ENCODE data around the gene PHACTR1. TPM values are rescaled to one million over a fixed set of nuclear protein-coding genes. Genes with fewer than 3 reads are reported as not detected.

PHACTR1 gene
- polyA plus RNA-seq, 2 of the 4 experiments (the other 2 are of a cell fraction), result not detected

DNA sequence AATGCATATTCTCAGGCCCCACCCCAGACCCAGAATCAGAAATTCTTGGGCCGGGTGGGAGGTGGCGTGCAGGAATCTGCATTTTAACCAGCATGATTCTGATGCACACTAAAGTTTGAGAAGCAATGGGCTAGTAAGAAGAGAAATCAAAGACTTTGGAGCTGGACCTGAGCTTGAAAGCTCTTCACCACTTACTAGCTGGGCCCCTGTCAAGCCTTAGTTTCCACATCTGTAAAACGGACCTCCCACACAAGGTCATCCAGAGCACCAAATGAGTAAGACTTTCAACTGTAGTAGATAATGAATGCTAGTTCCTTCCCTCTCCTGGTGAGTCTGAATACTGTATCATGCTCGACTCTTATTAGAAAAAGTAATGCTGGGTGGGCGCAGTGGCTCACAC, 524.8 kb downstream of the PHACTR1 start:
- no peak for DNase-seq (ENCODE audit: low read depth in 1 of 2, low spot score in 1 of 2)
- ChIA-PET POLR2A (no interaction called here), CTCF (interaction anchor here (1.6 kb wide), 1 partner anchor 10 kb away, joined by 4 read pairs; no protein-coding TSS in a partner anchor)
- Histone ChIP-seq H3K4me1 (no peaks in the 10 kb centered on the region), H3K4me3 (no peak overlapping the region), H3K27ac (no peak overlapping the region), H3K9me3 (no peaks in the 10 kb centered on the region), H3K4me2 (no peak overlapping the region)
- ATAC-seq, result no peak
- TF ChIP-seq, protein P1, sequence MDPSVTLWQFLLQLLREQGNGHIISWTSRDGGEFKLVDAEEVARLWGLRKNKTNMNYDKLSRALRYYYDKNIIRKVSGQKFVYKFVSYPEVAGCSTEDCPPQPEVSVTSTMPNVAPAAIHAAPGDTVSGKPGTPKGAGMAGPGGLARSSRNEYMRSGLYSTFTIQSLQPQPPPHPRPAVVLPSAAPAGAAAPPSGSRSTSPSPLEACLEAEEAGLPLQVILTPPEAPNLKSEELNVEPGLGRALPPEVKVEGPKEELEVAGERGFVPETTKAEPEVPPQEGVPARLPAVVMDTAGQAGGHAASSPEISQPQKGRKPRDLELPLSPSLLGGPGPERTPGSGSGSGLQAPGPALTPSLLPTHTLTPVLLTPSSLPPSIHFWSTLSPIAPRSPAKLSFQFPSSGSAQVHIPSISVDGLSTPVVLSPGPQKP (IDR thresholded peaks at IDR 0.05; ENCODE audit: low read depth, low read length), result no peak
- TF ChIP-seq RFX5 (IDR thresholded peaks at IDR 0.05), result no peak
- TF ChIP-seq RNF2 (IDR thresholded peaks at IDR 0.05; ENCODE audit: borderline replicate concordance, low read depth), result no peak
- WGBS (ENCODE audit: missing lambda C conversion rate), result 41% methylated on average over 5 of the region's 5 CpGs
- no peak for FAIRE-seq

DNA sequence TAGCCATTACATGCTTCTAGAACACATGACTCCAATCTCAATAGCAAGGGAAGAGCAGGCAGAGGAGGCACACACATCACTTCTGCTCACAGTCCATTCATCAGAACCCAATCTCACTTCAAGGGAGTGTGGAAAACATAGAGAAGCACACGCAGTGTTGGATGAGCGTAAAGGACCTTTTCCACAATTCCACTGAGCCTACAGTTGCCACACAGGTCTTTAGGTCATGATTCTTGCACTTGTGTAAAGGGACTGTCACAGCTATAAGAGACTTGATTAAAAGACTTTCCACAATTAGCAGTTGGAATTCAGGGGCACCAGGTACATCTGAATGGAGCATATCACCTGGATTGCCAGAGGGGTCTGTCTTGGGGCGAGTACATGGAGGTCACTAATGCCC, 525.6 kb downstream of the PHACTR1 start:
- H3K9me3 ChIP-seq, result no peaks in the 10 kb centered on the region
- H3K4me1 ChIP-seq, result no peaks in the 10 kb centered on the region
- no peak for ATAC-seq
- no peak overlapping the region for H3K4me3 ChIP-seq
- no peak for DNase-seq (ENCODE audit: low read depth in 1 of 2, low spot score in 1 of 2)
- 67% methylated on average over 3 of the region's 3 CpGs for WGBS (ENCODE audit: missing lambda C conversion rate)
- no peak for FAIRE-seq
- no peak overlapping the region for H3K4me2 ChIP-seq
- H3K27ac ChIP-seq, result no peak overlapping the region
- ChIA-PET CTCF (interaction anchor here (1.6 kb wide), 1 partner anchor 9 kb away, joined by 4 read pairs; no protein-coding TSS in a partner anchor), POLR2A (no interaction called here)
- TF ChIP-seq CBX8 (IDR thresholded peaks at IDR 0.05), result no peak
- TF ChIP-seq, protein P2, sequence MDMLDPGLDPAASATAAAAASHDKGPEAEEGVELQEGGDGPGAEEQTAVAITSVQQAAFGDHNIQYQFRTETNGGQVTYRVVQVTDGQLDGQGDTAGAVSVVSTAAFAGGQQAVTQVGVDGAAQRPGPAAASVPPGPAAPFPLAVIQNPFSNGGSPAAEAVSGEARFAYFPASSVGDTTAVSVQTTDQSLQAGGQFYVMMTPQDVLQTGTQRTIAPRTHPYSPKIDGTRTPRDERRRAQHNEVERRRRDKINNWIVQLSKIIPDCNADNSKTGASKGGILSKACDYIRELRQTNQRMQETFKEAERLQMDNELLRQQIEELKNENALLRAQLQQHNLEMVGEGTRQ (IDR thresholded peaks at IDR 0.05), result no peak
- no peak for TF ChIP-seq HEYL (CRISPR knock-in tag; IDR thresholded peaks at IDR 0.05)
- TF ChIP-seq, protein P3, sequence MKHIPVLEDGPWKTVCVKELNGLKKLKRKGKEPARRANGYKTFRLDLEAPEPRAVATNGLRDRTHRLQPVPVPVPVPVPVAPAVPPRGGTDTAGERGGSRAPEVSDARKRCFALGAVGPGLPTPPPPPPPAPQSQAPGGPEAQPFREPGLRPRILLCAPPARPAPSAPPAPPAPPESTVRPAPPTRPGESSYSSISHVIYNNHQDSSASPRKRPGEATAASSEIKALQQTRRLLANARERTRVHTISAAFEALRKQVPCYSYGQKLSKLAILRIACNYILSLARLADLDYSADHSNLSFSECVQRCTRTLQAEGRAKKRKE (CRISPR knock-in tag; IDR thresholded peaks at IDR 0.05; ENCODE audit: low read depth), result no peak
- TF ChIP-seq, protein P4, sequence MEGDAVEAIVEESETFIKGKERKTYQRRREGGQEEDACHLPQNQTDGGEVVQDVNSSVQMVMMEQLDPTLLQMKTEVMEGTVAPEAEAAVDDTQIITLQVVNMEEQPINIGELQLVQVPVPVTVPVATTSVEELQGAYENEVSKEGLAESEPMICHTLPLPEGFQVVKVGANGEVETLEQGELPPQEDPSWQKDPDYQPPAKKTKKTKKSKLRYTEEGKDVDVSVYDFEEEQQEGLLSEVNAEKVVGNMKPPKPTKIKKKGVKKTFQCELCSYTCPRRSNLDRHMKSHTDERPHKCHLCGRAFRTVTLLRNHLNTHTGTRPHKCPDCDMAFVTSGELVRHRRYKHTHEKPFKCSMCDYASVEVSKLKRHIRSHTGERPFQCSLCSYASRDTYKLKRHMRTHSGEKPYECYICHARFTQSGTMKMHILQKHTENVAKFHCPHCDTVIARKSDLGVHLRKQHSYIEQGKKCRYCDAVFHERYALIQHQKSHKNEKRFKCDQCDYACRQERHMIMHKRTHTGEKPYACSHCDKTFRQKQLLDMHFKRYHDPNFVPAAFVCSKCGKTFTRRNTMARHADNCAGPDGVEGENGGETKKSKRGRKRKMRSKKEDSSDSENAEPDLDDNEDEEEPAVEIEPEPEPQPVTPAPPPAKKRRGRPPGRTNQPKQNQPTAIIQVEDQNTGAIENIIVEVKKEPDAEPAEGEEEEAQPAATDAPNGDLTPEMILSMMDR (IDR thresholded peaks at IDR 0.05), result no peak
- TF ChIP-seq, protein P5, sequence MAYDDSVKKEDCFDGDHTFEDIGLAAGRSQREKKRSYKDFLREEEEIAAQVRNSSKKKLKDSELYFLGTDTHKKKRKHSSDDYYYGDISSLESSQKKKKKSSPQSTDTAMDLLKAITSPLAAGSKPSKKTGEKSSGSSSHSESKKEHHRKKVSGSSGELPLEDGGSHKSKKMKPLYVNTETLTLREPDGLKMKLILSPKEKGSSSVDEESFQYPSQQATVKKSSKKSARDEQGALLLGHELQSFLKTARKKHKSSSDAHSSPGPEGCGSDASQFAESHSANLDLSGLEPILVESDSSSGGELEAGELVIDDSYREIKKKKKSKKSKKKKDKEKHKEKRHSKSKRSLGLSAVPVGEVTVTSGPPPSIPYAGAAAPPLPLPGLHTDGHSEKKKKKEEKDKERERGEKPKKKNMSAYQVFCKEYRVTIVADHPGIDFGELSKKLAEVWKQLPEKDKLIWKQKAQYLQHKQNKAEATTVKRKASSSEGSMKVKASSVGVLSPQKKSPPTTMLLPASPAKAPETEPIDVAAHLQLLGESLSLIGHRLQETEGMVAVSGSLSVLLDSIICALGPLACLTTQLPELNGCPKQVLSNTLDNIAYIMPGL (CRISPR knock-in tag; IDR thresholded peaks at IDR 0.05; ENCODE audit: borderline replicate concordance), result no peak
- TF ChIP-seq, protein P6, sequence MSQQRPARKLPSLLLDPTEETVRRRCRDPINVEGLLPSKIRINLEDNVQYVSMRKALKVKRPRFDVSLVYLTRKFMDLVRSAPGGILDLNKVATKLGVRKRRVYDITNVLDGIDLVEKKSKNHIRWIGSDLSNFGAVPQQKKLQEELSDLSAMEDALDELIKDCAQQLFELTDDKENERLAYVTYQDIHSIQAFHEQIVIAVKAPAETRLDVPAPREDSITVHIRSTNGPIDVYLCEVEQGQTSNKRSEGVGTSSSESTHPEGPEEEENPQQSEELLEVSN (IDR thresholded peaks at IDR 0.05; ENCODE audit: borderline replicate concordance, low read depth), result no peak
- TF ChIP-seq RAD21 (conservative IDR thresholded peaks at IDR 0.05 in 1 of 2, IDR thresholded peaks at IDR 0.05 in 1 of 2), result no peak
- TF ChIP-seq ZSCAN20 (CRISPR knock-in tag; IDR thresholded peaks at IDR 0.05), result no peak
- TF ChIP-seq BHLHE40 (IDR thresholded peaks at IDR 0.05; ENCODE audit: low read depth, low read length), result no peak

DNA sequence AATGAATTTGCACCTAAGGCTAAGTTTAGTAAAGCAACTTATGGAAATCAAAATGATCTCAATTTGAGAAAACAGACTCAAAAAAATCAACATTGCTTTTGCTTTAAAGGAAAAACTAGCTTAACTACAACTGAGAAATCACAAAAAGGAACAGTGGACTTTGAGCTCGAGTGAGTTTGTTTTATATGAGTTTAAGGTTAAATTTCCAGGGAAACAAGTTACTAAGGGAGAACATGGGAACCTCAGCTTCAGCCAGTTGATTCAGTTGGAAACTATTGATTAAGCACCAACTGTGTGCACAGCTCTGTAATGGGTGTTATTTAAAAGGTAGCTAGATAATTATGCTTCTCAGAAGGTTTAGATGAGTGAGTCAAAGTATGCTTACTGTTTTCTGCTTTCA, 526.0 kb downstream of the PHACTR1 start:
- Histone ChIP-seq H3K4me3 (no peak overlapping the region), H3K4me1 (no peaks in the 10 kb centered on the region), H3K9me3 (no peaks in the 10 kb centered on the region), H3K27ac (no peak overlapping the region), H3K4me2 (no peak overlapping the region)
- 35% methylated on average over 1 of the region's 1 CpG for WGBS (ENCODE audit: missing lambda C conversion rate)
- FAIRE-seq, result no peak
- ChIA-PET POLR2A (no interaction called here), CTCF (interaction anchor here (1.6 kb wide), 1 partner anchor 8 kb away, joined by 4 read pairs; no protein-coding TSS in a partner anchor)
- no peak for ATAC-seq
- DNase-seq (ENCODE audit: low read depth in 1 of 2, low spot score in 1 of 2), result no peak
- no peak for TF ChIP-seq POLR2A (IDR thresholded peaks at IDR 0.05; ENCODE audit: low read length)
- no peak for TF ChIP-seq SREBF2 (IDR thresholded peaks at IDR 0.05)
- TF ChIP-seq, protein P7, sequence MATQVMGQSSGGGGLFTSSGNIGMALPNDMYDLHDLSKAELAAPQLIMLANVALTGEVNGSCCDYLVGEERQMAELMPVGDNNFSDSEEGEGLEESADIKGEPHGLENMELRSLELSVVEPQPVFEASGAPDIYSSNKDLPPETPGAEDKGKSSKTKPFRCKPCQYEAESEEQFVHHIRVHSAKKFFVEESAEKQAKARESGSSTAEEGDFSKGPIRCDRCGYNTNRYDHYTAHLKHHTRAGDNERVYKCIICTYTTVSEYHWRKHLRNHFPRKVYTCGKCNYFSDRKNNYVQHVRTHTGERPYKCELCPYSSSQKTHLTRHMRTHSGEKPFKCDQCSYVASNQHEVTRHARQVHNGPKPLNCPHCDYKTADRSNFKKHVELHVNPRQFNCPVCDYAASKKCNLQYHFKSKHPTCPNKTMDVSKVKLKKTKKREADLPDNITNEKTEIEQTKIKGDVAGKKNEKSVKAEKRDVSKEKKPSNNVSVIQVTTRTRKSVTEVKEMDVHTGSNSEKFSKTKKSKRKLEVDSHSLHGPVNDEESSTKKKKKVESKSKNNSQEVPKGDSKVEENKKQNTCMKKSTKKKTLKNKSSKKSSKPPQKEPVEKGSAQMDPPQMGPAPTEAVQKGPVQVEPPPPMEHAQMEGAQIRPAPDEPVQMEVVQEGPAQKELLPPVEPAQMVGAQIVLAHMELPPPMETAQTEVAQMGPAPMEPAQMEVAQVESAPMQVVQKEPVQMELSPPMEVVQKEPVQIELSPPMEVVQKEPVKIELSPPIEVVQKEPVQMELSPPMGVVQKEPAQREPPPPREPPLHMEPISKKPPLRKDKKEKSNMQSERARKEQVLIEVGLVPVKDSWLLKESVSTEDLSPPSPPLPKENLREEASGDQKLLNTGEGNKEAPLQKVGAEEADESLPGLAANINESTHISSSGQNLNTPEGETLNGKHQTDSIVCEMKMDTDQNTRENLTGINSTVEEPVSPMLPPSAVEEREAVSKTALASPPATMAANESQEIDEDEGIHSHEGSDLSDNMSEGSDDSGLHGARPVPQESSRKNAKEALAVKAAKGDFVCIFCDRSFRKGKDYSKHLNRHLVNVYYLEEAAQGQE (IDR thresholded peaks at IDR 0.05), result no peak
- TF ChIP-seq BHLHE40 (IDR thresholded peaks at IDR 0.05; ENCODE audit: low read depth, low read length), result no peak
- TF ChIP-seq RAD21 (conservative IDR thresholded peaks at IDR 0.05 in 1 of 2, IDR thresholded peaks at IDR 0.05 in 1 of 2), result no peak
- no peak for TF ChIP-seq CHD4 (IDR thresholded peaks at IDR 0.05; ENCODE audit: borderline replicate concordance)
- TF ChIP-seq, protein P8, sequence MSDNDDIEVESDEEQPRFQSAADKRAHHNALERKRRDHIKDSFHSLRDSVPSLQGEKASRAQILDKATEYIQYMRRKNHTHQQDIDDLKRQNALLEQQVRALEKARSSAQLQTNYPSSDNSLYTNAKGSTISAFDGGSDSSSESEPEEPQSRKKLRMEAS (IDR thresholded peaks at IDR 0.05), result no peak
- no peak for TF ChIP-seq TP53 (CRISPR knock-in tag; IDR thresholded peaks at IDR 0.05)
- TF ChIP-seq ZSCAN20 (CRISPR knock-in tag; IDR thresholded peaks at IDR 0.05), result no peak
- TF ChIP-seq NFE2L2 (conservative IDR thresholded peaks at IDR 0.05; ENCODE audit: low read length), result no peak
- TF ChIP-seq, protein P6 (IDR thresholded peaks at IDR 0.05; ENCODE audit: borderline replicate concordance, low read depth), result no peak

Measured in A549 (cell line).